ENCODE data around the gene SLC16A5. TPM values are rescaled to one million over a fixed set of nuclear protein-coding genes. Genes with fewer than 3 reads are reported as not detected.

Gene SLC16A5
- total and polyA plus RNA-seq, 3 experiments from 2014 or later: 0.82 to 1.9 (median 1.3) TPM

DNA sequence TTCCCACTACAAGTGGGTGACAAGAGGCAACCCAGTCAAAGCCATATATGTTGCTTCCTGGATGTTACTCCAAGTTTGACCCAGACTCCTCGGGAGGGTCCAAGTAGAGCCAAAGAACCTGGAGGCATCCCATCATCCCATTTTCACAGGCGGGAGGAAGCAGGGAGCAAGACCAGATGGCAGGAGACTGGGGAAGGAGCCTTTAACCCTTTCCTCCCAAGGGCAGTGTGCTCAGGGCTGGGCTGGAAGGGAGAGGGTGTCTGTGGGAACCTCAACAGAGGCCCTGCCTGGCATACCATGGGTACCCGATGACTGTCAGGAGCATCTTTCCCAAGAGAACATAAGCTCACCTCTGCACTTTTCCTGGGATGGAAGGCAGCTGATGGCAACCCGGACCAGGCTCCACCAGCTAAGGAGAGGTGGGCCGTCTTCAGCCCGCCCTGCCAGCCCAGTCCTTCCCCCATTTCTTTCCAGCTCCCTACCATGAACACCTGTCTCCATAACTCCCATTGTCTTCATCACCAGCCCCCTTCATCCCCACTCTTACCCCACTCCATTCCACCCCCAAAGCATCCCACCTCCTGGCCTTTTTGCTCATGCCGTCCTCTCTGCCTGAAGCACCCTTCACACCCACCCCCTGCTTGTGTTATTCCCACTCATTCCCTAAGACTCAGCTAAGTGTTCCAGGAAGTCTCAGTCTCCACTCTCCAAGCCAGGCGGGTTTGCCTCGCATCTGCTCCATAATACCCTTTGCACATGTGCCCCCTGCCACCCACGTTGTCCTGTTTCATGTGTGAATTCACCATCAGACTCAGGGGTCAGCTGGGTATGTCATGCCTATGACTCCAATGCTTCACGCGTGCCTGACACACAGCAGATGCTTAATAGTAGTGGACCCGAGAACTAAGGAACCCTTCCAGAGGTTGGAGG lies 5.9 kb upstream of the SLC16A5 start:
- Mint-ChIP-seq H3K27me3 (peaks cover 0 to 2% of the 10 kb centered on the region in 2 donors), H3K4me1 (peaks cover 11 to 28% (median 13%) of the 10 kb centered on the region in 3 donors), H3K27ac (peak overlapping the region in 1 of 8 donors; percentile 92), H3K4me3 (no peak overlapping the region), H3K36me3 (no peaks in the 10 kb centered on the region), H3K9me3 (no peaks in the 10 kb centered on the region)
- DNase-seq: no peak
- Histone ChIP-seq H3K27ac (ENCODE audit: low read depth, low read length) (no peak overlapping the region), H3K9me3 (ENCODE audit: low read length) (no peaks in the 10 kb centered on the region), H3K36me3 (ENCODE audit: insufficient read depth, low read length) (no peaks in the 10 kb centered on the region), H3K4me3 (ENCODE audit: low read length) (no peak overlapping the region), H3K4me1 (ENCODE audit: insufficient read depth, low read length) (peaks cover 27% of the 10 kb centered on the region), H3K27me3 (ENCODE audit: insufficient read depth, low read length, poor library complexity, severe bottlenecking) (no peaks in the 10 kb centered on the region)
- ChIA-PET POLR2A (no interaction called here), CTCF (interaction anchor here (1.1 to 1.6 kb wide), 2 partner anchors 22 to 69 kb away, joined by 3 read pairs; partner anchors contain the start of gene MRPL58)

DNA sequence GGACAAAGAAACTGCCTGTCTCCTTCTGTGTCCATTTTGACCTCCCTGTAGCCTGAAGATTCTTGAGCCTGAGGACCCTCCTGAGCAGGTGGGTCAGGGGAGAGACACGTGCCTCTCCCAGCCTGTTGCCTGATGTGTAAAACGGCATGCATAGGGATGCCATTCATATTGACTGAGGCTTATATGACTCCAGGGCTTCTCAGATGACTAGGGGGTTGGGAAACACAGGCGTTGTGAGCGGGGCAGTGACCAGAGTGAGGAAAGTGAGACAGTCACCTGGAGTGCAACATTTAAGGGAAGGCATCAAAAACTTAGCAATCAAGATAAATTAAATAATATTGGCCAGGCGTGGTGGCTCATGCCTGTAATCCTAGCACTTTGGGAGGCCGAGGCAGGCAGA lies 5.1 kb upstream of the SLC16A5 start:
- Mint-ChIP-seq H3K4me1 (peaks cover 16 to 29% (median 17%) of the 10 kb centered on the region in 3 donors), H3K27ac (no peak overlapping the region), H3K36me3 (no peaks in the 10 kb centered on the region), H3K9me3 (no peaks in the 10 kb centered on the region), H3K27me3 (peaks cover 0 to 2% of the 10 kb centered on the region in 2 donors), H3K4me3 (no peak overlapping the region)
- POLR2A ChIA-PET: no interaction called here
- Histone ChIP-seq H3K27me3 (ENCODE audit: insufficient read depth, low read length, poor library complexity, severe bottlenecking) (no peaks in the 10 kb centered on the region), H3K4me1 (ENCODE audit: insufficient read depth, low read length) (peaks cover 27% of the 10 kb centered on the region), H3K4me3 (ENCODE audit: low read length) (no peak overlapping the region), H3K36me3 (ENCODE audit: insufficient read depth, low read length) (no peaks in the 10 kb centered on the region), H3K27ac (ENCODE audit: low read depth, low read length) (no peak overlapping the region), H3K9me3 (ENCODE audit: low read length) (no peaks in the 10 kb centered on the region)
- no peak for DNase-seq
- CTCF ChIA-PET: no interaction called here

- H3K27ac Mint-ChIP-seq: peak overlapping the region in 5 of 8 donors; percentile 40 to 65 (median 54)
- peaks cover 25% of the 10 kb centered on the region for H3K4me1 ChIP-seq (ENCODE audit: insufficient read depth, low read length)
- H3K27me3 Mint-ChIP-seq: peaks cover 0 to 2% of the 10 kb centered on the region in 2 donors
- peak in 1 of 5 donors; percentile 56 for DNase-seq
- no peaks in the 10 kb centered on the region for H3K36me3 ChIP-seq (ENCODE audit: insufficient read depth, low read length)
- peak overlapping the region in 1 of 7 donors; percentile 34 for H3K4me3 Mint-ChIP-seq
- no peak overlapping the region for H3K27ac ChIP-seq (ENCODE audit: low read depth, low read length)
- no peaks in the 10 kb centered on the region for H3K9me3 ChIP-seq (ENCODE audit: low read length)
- CTCF ChIA-PET: interaction anchor here (0.6 kb wide), 1 partner anchor 746 kb away, joined by 6 read pairs; no protein-coding TSS in a partner anchor
- no peak overlapping the region for H3K4me3 ChIP-seq (ENCODE audit: low read length)
- H3K36me3 Mint-ChIP-seq: no peaks in the 10 kb centered on the region
- peaks cover 16 to 30% (median 20%) of the 10 kb centered on the region in 3 donors for H3K4me1 Mint-ChIP-seq
- H3K9me3 Mint-ChIP-seq: no peaks in the 10 kb centered on the region
- POLR2A ChIA-PET: no interaction called here
- no peaks in the 10 kb centered on the region for H3K27me3 ChIP-seq (ENCODE audit: insufficient read depth, low read length, poor library complexity, severe bottlenecking)
Measured at GRCh38 chr17:75084039-75084660, 3.6 kb upstream of the SLC16A5 start.

- Mint-ChIP-seq H3K4me1 (peaks cover 19 to 32% (median 29%) of the 10 kb centered on the region in 3 donors), H3K27me3 (peaks cover 0 to 2% of the 10 kb centered on the region in 2 donors), H3K9me3 (no peaks in the 10 kb centered on the region), H3K27ac (peak overlapping the region in 6 of 8 donors; percentile 9 to 86 (median 46)), H3K36me3 (no peaks in the 10 kb centered on the region), H3K4me3 (peak overlapping the region; percentile 55 to 82 (median 78))
- H3K4me3 ChIP-seq (ENCODE audit: low read length): no peak overlapping the region
- ChIA-PET CTCF (interaction anchor here (1.1 to 2.3 kb wide), 4 partner anchors 27 to 125 kb away, joined by 3 to 7 read pairs (median 4); partner anchors contain the start of genes ATP5PD and KCTD2), POLR2A (no interaction called here)
- DNase-seq: no peak
- no peaks in the 10 kb centered on the region for H3K36me3 ChIP-seq (ENCODE audit: insufficient read depth, low read length)
- no peaks in the 10 kb centered on the region for H3K27me3 ChIP-seq (ENCODE audit: insufficient read depth, low read length, poor library complexity, severe bottlenecking)
- H3K9me3 ChIP-seq (ENCODE audit: low read length): no peaks in the 10 kb centered on the region
- H3K27ac ChIP-seq (ENCODE audit: low read depth, low read length): no peak overlapping the region
- H3K4me1 ChIP-seq (ENCODE audit: insufficient read depth, low read length): peaks cover 32% of the 10 kb centered on the region
Measured at GRCh38 chr17:75086496-75087181, 1.1 kb upstream of the SLC16A5 start.

DNA sequence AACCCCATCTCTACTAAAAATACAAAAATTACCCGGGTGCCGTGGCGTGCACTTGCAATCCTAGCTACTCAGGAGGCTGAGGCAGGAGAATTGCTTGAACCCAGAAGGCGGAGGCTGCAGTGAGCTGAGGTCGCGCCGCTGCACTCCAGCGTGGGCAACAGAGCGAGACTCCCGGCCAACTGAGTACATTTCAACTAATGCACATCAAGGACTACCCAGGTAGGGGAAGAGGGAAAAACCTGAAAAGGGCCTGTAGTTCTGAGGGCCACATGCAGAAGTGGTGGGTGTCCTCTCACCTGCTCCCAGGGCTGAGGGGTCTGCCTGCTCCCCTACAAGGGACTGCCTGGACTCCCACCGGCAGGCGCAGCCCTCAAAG lies 584 bp upstream of the SLC16A5 start:
- H3K4me1 Mint-ChIP-seq: peaks cover 19 to 36% (median 34%) of the 10 kb centered on the region in 3 donors
- H3K27ac ChIP-seq (ENCODE audit: low read depth, low read length): peak overlapping the region; percentile 70
- no peak for DNase-seq
- no peaks in the 10 kb centered on the region for H3K27me3 ChIP-seq (ENCODE audit: insufficient read depth, low read length, poor library complexity, severe bottlenecking)
- no peaks in the 10 kb centered on the region for H3K9me3 Mint-ChIP-seq
- ChIA-PET CTCF (interaction anchor here (1.0 to 2.3 kb wide), 5 partner anchors 19 to 125 kb away, joined by 3 to 7 read pairs (median 3); partner anchors contain the start of genes ATP5PD and KCTD2), POLR2A (interaction anchor here (1.3 to 1.6 kb wide), 2 partner anchors 9 to 22 kb away, joined by 4 read pairs; partner anchors contain the start of gene ARMC7)
- peak overlapping the region; percentile 77 to 90 (median 81) for H3K4me3 Mint-ChIP-seq
- peaks cover 32% of the 10 kb centered on the region for H3K4me1 ChIP-seq (ENCODE audit: insufficient read depth, low read length)
- H3K27ac Mint-ChIP-seq: peak overlapping the region in 6 of 8 donors; percentile 33 to 86 (median 51)
- no peaks in the 10 kb centered on the region for H3K9me3 ChIP-seq (ENCODE audit: low read length)
- no peaks in the 10 kb centered on the region for H3K36me3 Mint-ChIP-seq
- H3K27me3 Mint-ChIP-seq: peaks cover 0 to 2% of the 10 kb centered on the region in 2 donors
- H3K36me3 ChIP-seq (ENCODE audit: insufficient read depth, low read length): no peaks in the 10 kb centered on the region
- H3K4me3 ChIP-seq (ENCODE audit: low read length): peak overlapping the region; percentile 59

DNA sequence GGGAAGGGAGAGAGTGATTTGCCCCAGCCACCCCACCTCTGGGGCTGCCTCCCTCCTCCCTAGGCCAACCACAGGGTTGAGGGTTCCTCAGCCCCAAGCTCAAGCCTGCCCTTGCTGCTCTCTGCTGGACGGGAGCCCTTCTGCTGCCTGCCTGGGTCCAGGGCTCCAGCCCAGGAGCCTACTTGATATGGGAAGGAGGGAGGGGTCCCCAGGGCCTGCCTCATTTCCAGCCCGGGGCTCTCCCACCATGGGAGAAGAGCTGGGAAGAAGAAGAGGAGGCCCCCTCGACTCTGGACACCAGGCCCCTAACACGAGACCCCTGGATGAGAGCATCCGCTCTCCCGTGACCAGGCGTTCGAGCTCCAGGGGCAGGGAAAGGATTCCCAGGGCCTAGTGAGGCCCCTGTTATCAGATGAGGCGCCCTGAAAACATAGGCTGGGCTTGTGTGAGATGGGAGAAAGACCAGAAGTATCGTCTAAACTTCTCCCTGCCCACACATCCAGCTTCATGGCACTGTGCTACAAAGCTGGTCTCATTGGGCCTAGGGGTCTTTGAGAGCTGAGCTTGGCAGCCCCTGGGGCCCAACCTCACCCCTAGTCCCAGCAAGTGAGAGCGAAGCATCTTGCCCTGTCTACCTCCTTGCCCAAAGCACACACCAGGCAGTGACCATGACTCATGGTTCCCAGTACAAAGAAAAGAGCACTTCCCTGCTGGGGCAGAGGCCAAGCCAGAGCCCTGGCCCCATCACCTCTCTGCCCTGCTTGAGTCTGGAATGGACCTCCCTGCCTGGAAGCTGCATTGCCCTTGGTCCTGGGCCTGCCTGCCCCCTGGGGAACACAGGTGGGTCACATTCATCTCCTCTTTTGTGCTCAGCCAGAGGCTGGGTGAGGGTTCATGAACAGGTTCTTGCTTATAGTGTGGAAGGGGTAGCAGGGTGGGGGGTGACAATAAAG lies 987 bp downstream of the SLC16A5 start:
- peaks cover 0 to 2% (median 0%) of the 10 kb centered on the region in 3 donors for H3K36me3 Mint-ChIP-seq
- H3K4me1 Mint-ChIP-seq: peaks cover 19 to 34% (median 33%) of the 10 kb centered on the region in 3 donors
- Histone ChIP-seq H3K27me3 (ENCODE audit: insufficient read depth, low read length, poor library complexity, severe bottlenecking) (no peaks in the 10 kb centered on the region), H3K4me3 (ENCODE audit: low read length) (peak overlapping the region; percentile 59), H3K27ac (ENCODE audit: low read depth, low read length) (no peak overlapping the region), H3K9me3 (ENCODE audit: low read length) (no peaks in the 10 kb centered on the region), H3K36me3 (ENCODE audit: insufficient read depth, low read length) (no peaks in the 10 kb centered on the region), H3K4me1 (ENCODE audit: insufficient read depth, low read length) (peaks cover 30% of the 10 kb centered on the region)
- DNase-seq: no peak
- peak overlapping the region; percentile 51 to 74 (median 65) for H3K4me3 Mint-ChIP-seq
- CTCF ChIA-PET: interaction anchor here (1.0 to 2.6 kb wide), 5 partner anchors 21 to 29 kb away, joined by 3 to 8 read pairs (median 3); partner anchors contain the start of gene ARMC7
- H3K9me3 Mint-ChIP-seq: no peaks in the 10 kb centered on the region
- H3K27me3 Mint-ChIP-seq: no peaks in the 10 kb centered on the region
- POLR2A ChIA-PET: interaction anchor here (0.8 to 1.6 kb wide), 3 partner anchors 10 to 102 kb away, joined by 3 to 4 read pairs (median 4); partner anchors contain the start of gene ARMC7
- peak overlapping the region in 3 of 8 donors; percentile 33 to 84 (median 46) for H3K27ac Mint-ChIP-seq
